Endometrium (tissue), 2 donors: ENCODE results near the gene SON.
"Not testable (repeated sequence)": the region's sequence is repeated elsewhere in the genome, so short reads cannot be mapped to it uniquely, and the experiment has no call there.

ENCODE experiments used
- FAIRE-seq: peaks from 2 replicates; lab custom pipeline; 2012; peaks lifted over from hg19 to GRCh38; lab: Jason Lieb, UNC
- donor health status: control.
- donor health status: control.

Gene SON

GRCh38 chr21:33569991-33570390 is 27.2 kb downstream of the SON start:
- FAIRE-seq, result no peak

- no peak for FAIRE-seq
Measured at GRCh38 chr21:33572350-33572749, 29.5 kb downstream of the SON start.

- peak; percentile 15 for FAIRE-seq
Measured at GRCh38 chr21:33576741-33577141, 33.9 kb downstream of the SON start.

- FAIRE-seq, result no peak
Measured at GRCh38 chr21:33578214-33578613, 35.4 kb downstream of the SON start.

DNA sequence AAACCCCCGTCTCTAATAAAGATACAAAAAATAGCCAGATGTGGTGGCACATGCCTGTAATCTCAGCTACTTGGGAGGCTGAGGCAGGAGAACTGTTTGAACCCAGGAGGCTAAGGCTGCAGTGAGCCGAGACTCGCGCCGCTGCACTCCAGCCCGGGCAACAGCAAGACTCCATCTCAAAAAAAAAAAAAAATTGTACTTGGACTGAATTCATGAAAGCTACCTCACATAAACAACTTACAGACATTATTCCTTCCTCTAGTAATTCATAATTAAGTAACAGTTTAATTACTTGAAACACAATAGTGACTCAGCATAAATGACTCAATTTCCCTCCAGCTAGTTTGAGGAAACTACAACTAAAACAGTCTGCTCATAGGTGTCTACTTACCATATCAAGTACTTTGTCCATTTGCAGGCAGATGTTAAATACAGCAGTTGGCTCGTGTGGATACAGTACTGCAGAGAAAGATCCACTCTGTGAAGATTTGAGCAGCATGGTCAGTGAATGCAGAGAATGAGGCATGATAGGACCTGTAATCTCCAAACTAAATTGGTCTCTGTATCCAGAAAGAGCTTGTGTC is 36.2 kb downstream of the SON start:
- FAIRE-seq, result no peak

- FAIRE-seq, result no peak
Measured at GRCh38 chr21:33584455-33584854, 41.6 kb downstream of the SON start.

GRCh38 chr21:33586927-33587326 is 44.1 kb downstream of the SON start:
- no peak for FAIRE-seq

DNA sequence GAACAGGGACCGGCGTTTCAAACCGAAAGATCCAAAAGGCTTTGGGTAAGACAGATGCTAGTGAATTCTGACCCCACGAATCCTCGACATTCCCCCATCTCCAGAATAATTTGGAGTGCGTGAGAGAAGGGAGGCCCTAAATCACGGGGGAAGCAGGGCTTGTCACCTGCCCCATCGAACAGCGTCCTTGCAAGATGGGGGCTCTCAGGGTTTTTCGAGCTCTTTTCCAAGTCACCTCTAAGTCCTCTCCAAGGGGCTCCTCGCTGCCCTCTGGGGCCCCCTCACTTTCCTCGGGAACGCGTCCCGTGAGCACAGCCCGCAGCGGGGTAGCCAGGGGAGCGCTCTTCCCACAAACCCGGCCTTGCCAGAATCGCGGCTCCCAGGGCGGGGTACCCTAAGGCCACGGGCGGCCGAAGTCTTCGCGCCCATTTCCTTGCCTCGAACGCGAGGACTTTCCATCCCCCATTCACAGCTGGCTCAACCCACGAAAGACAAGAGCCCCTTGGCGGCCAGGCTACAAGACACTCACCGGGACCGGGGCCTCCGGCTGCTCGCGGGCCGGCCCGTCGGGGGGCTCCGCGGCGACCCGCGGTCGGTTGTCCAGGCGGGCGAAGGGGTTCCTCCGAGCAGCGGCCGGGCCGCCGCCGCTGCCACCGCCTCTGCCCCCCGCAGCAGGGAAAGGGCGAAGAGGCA is 45.1 kb downstream of the SON start:
- FAIRE-seq, result no peak

GRCh38 chr21:33588485-33589335 is 45.9 kb downstream of the SON start, which contains the start of gene DONSON:
Gene DONSON (minus strand): TSS chr21:33588684. CDS start chr21:33588641, 43 bp downstream.
- FAIRE-seq, result no peak

- no peak for FAIRE-seq
Measured at GRCh38 chr21:33598051-33598450, 55.2 kb downstream of the SON start.

DNA sequence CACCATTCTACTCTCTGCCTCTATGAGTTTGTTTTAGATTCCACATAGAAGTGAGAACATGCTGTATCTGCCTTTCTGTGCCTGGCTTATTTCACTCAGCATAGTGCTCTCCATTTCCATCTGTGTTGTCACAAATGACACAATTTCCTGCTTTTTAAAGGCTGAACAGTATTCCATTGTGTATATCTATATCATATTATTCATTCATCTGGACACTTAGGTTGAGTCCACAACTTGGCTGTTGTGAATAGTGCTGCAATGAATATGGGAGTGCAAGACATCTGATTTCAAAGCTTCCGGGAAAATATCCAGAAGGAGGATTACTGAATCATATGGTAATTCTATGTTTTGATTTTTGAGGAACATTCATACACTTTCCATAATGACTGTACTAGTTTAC is 65.7 kb downstream of the SON start:
- FAIRE-seq, result no peak

GRCh38 chr21:33611006-33611744 is 68.3 kb downstream of the SON start:
- no peak for FAIRE-seq

DNA sequence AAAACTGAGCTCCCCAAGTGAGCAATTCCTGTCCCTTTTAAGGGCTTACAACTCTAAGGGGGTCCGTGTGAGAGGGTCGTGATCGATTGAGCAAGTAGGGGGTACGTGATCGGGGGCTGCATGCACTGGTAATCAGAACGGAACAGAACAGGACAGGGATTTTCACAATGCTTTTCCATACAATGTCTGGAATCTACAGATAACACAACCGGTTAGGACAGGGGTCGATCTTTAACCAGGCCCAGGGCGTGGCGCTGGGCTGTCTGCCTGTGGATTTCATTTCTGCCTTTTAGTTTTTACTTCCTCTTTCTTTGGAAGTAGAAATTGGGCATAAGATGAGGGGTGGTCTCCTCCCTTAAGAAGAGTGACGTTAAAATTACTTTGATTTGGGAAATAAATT is 74.7 kb downstream of the SON start:
- FAIRE-seq, result not testable (repeated sequence)

GRCh38 chr21:33618407-33618806 is 75.6 kb downstream of the SON start:
- FAIRE-seq, result no peak

DNA sequence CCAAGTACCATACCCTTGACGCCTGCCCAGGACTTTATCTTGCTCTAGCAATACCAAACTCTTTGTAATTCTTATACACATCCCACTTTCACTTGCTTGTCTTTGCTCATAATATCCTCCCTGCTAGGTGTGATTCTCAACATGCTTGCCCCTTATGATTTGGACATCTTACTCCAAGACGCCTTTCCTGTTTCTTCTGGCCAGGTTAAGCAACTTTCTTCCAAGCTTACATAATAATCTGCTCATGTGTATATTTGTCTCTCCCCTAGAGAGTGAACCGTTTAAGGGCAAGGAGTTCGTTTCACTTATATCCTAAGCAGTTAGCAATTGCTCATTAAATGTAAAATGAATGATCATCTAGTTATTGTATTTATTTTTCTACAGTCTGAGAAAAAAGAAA is 76.9 kb downstream of the SON start:
- no peak for FAIRE-seq

GRCh38 chr21:33622253-33622652 is 79.4 kb downstream of the SON start:
- FAIRE-seq, result no peak

- FAIRE-seq, result not testable (repeated sequence)
Measured at GRCh38 chr21:33626151-33626550, 83.3 kb downstream of the SON start.
